ENCODE measurements around the gene SPRTN.

GRCh38 chr1:231315887-231316286 lies 22.2 kb upstream of the SPRTN start:
- TF ChIP-seq POLR2A (IDR thresholded peaks at IDR 0.05), result no peak
- peak in 11 of 12 donors; percentile 22 to 64 (median 52) for TF ChIP-seq CTCF (IDR thresholded peaks at IDR 0.05)
